H1 (cell line): Measurements from ENCODE around the gene CDK5. TPM values are rescaled to one million over a fixed set of nuclear protein-coding genes. Genes with fewer than 3 reads are reported as not detected.

Source experiments
- CTCF ChIA-PET: fragments of 300-600 bp; sonication (Branson Sonifier 250); formaldehyde crosslinking; loops from one replicate; lab custom pipeline; 2021; ENCODE audit not compliant: partially characterized antibody; lab: Charles Lee
- POLR2A ChIA-PET: fragments of 300-600 bp; sonication (Branson Sonifier 250); formaldehyde crosslinking; loops from one replicate; lab custom pipeline; 2021; ENCODE audit warnings: inconsistent platforms; ENCODE audit not compliant: partially characterized antibody; lab: Charles Lee
- DNase-seq, 2 experiments: peaks; one replicate each; pipeline versions ENCODE4 v3.0.0 to v3.0.0-alpha.2; 2010 to 2022; ENCODE audit warnings: low spot score in 2 of 2, low read depth in 1 of 2, mixed read lengths in 1 of 2
- FAIRE-seq: peaks from 2 replicates; lab custom pipeline; 2011; peaks lifted over from hg19 to GRCh38; lab: Jason Lieb, UNC
- H2AFZ ChIP-seq: 2 replicates; pipeline ENCODE4 v1.8.1; 2012; ENCODE audit warnings: low read length, inconsistent platforms
- H2AK5ac ChIP-seq: 2 replicates; pipeline ENCODE4 v1.6.1; 2013; ENCODE audit warnings: low read depth, low read length
- H2BK120ac ChIP-seq: replicated peaks from 2 replicates; pipeline ENCODE3; 2013; ENCODE audit warnings: low read depth, low read length, inconsistent platforms
- H2BK12ac ChIP-seq: 2 replicates; pipeline ENCODE4 v1.6.1; 2013; ENCODE audit warnings: low read depth, low read length
- H2BK15ac ChIP-seq: 2 replicates; pipeline ENCODE4 v1.6.1; 2013; ENCODE audit warnings: low read length
- H2BK20ac ChIP-seq: 2 replicates; pipeline ENCODE4 v1.6.1; 2013; ENCODE audit warnings: low read length
- H2BK5ac ChIP-seq: 2 replicates; pipeline ENCODE4 v1.6.1; 2013; ENCODE audit warnings: low read depth, low read length
- H3K14ac ChIP-seq: 2 replicates; pipeline ENCODE4 v1.6.1; 2013; ENCODE audit warnings: inconsistent platforms; ENCODE audit not compliant: insufficient read length
- H3K18ac ChIP-seq: 2 replicates; pipeline ENCODE4 v1.6.1; 2013; ENCODE audit warnings: low read length; ENCODE audit errors: extremely low read depth
- H3K23ac ChIP-seq: 2 replicates; pipeline ENCODE4 v1.6.1; 2013; ENCODE audit warnings: inconsistent platforms; ENCODE audit not compliant: insufficient read length
- H3K23me2 ChIP-seq: 2 replicates; pipeline ENCODE4 v1.6.1; 2013; ENCODE audit warnings: low read depth, low read length
- H3K27ac ChIP-seq: 2 replicates; pipeline ENCODE4 v1.6.1; 2011; ENCODE audit warnings: low read depth, low read length, inconsistent platforms
- H3K27me3 ChIP-seq, 4 experiments: replicated peaks in 1 of 4; 1 replicate in 1 of 4; 2 replicates in 3 of 4; pipeline versions ENCODE4 v1.6.1 to v1.8.1; 2011 to 2013; ENCODE audit warnings: low read length in 3 of 4, mild to moderate bottlenecking in 3 of 4, inconsistent platforms in 2 of 4, mixed read lengths in 2 of 4, moderate library complexity in 1 of 4; ENCODE audit not compliant: control insufficient read depth in 3 of 4, insufficient read depth in 3 of 4; ENCODE audit errors: extremely low read depth in 1 of 4
- H3K36me3 ChIP-seq, 4 experiments: 2 replicates each; pipeline versions ENCODE4 v1.6.1 to v1.8.1; 2011 to 2013; ENCODE audit warnings: mild to moderate bottlenecking in 4 of 4, low read length in 3 of 4, moderate library complexity in 2 of 4, control low read depth in 1 of 4, inconsistent platforms in 1 of 4; ENCODE audit not compliant: insufficient read depth in 4 of 4, control insufficient read depth in 2 of 4
- H3K4ac ChIP-seq: replicated peaks from 2 replicates; pipeline ENCODE3; 2013; ENCODE audit warnings: low read length, low read depth, mixed read lengths, inconsistent platforms; ENCODE audit not compliant: insufficient read length
- H3K4me1 ChIP-seq, 4 experiments: replicated peaks in 1 of 4; 1 replicate in 1 of 4; 2 replicates in 3 of 4; pipeline versions ENCODE4 v1.6.1 to v1.8.1; 2011 to 2013; ENCODE audit warnings: low read length in 3 of 4, inconsistent platforms in 2 of 4, mixed read lengths in 1 of 4; ENCODE audit not compliant: insufficient read depth in 4 of 4, control insufficient read depth in 3 of 4
- H3K4me2 ChIP-seq, 2 experiments: 2 replicates each; pipeline versions ENCODE4 v1.6.1 to v1.8.1; 2011 to 2013; ENCODE audit warnings: low read depth in 2 of 2, low read length in 2 of 2, control low read depth in 1 of 2, inconsistent platforms in 1 of 2, mild to moderate bottlenecking in 1 of 2; ENCODE audit not compliant: insufficient read depth in 1 of 2
- H3K4me3 ChIP-seq, 4 experiments: fragments of 200-600, 300-600 bp in 1 of 4; sonication (generic), shearing (Covaris generic), sonication (Bioruptor Twin) in 1 of 4; 2 replicates each; pipeline versions ENCODE4 v1.5.1 to v1.8.1; 2011 to 2016; ENCODE audit warnings: low read length in 4 of 4, low read depth in 3 of 4, control low read depth in 2 of 4, inconsistent platforms in 2 of 4, mild to moderate bottlenecking in 2 of 4, mixed read lengths in 1 of 4, moderate library complexity in 1 of 4; ENCODE audit not compliant: insufficient read depth in 2 of 4; ENCODE audit errors: extremely low read depth in 1 of 4
- H3K56ac ChIP-seq: replicated peaks from 2 replicates; pipeline ENCODE3; 2013; ENCODE audit warnings: low read depth, mild to moderate bottlenecking, mixed read lengths, low read length, inconsistent platforms; ENCODE audit not compliant: insufficient read length
- H3K79me1 ChIP-seq: 2 replicates; pipeline ENCODE4 v1.6.1; 2013; ENCODE audit warnings: low read depth, low read length, control low read depth
- H3K79me2 ChIP-seq, 2 experiments: 2 replicates each; pipeline versions ENCODE4 v1.6.1 to v1.8.1; 2012 to 2013; ENCODE audit warnings: low read length in 2 of 2, mild to moderate bottlenecking in 2 of 2, inconsistent platforms in 1 of 2; ENCODE audit not compliant: insufficient read depth in 2 of 2, control insufficient read depth in 1 of 2
- H3K9ac ChIP-seq, 4 experiments: replicated peaks in 1 of 4; 1 replicate in 1 of 4; 2 replicates in 3 of 4; pipeline versions ENCODE4 v1.6.1 to v1.8.1; 2011 to 2013; ENCODE audit warnings: low read depth in 3 of 4, low read length in 3 of 4, control low read depth in 2 of 4, mild to moderate bottlenecking in 2 of 4, moderate library complexity in 2 of 4, inconsistent platforms in 1 of 4; ENCODE audit errors: extremely low read depth in 1 of 4
- H3K9me3 ChIP-seq, 2 experiments: 2 replicates each; pipeline versions ENCODE4 v1.6.1 to v1.8.1; 2012 to 2013; ENCODE audit warnings: mild to moderate bottlenecking in 2 of 2, moderate library complexity in 2 of 2, control low read depth in 1 of 2, inconsistent platforms in 1 of 2, low read depth in 1 of 2, low read length in 1 of 2, mixed read lengths in 1 of 2; ENCODE audit not compliant: insufficient read depth in 2 of 2
- H4K20me1 ChIP-seq, 2 experiments: replicated peaks in 1 of 2; 2 replicates each; pipeline versions ENCODE3 to v1.8.1; 2011 to 2013; ENCODE audit warnings: inconsistent platforms in 2 of 2, low read length in 2 of 2, mild to moderate bottlenecking in 1 of 2; ENCODE audit not compliant: insufficient read depth in 2 of 2, control insufficient read depth in 1 of 2
- H4K5ac ChIP-seq: 2 replicates; pipeline ENCODE4 v1.6.1; 2013; ENCODE audit warnings: low read length, low read depth, mixed read lengths, inconsistent platforms; ENCODE audit not compliant: insufficient read length
- H4K8ac ChIP-seq: 2 replicates; pipeline ENCODE4 v1.8.0; 2013; ENCODE audit warnings: mild to moderate bottlenecking, moderate library complexity, low read length, inconsistent platforms; ENCODE audit not compliant: insufficient read depth; ENCODE audit errors: extremely low read depth
- H4K91ac ChIP-seq: replicated peaks from 2 replicates; pipeline ENCODE3; 2013; ENCODE audit warnings: low read length, mixed read lengths, inconsistent platforms; ENCODE audit not compliant: insufficient read length
- ASH2L ChIP-seq: fragments of 200-600, 300-600 bp; sonication (generic); IDR thresholded peaks from one replicate; pipeline ENCODE4 v1.7.1; 2017; ENCODE audit warnings: low read length
- CHD1 ChIP-seq: IDR thresholded peaks from 2 replicates; pipeline ENCODE4 v1.6.1; 2012; ENCODE audit warnings: low read depth, low read length, improper control_type of control experiment
- EP300 ChIP-seq, 2 experiments: IDR thresholded peaks; 1 replicate in 1 of 2; 2 replicates in 1 of 2; pipeline ENCODE4 v1.6.1; 2011 to 2012; ENCODE audit warnings: low read depth in 2 of 2, low read length in 2 of 2, mild to moderate bottlenecking in 2 of 2, borderline replicate concordance in 1 of 2, inconsistent platforms in 1 of 2, moderate library complexity in 1 of 2
- KDM1A ChIP-seq: fragments of 200-600, 300-600 bp; sonication (generic); IDR thresholded peaks from 2 replicates; pipeline ENCODE4 v1.7.1; 2016; ENCODE audit warnings: mild to moderate bottlenecking, low read length, borderline replicate concordance
- POU5F1 ChIP-seq: IDR thresholded peaks from 2 replicates; pipeline ENCODE4 v1.6.1; 2011; ENCODE audit warnings: low read depth, mild to moderate bottlenecking, low read length, moderate library complexity
- SIN3A ChIP-seq, 2 experiments: IDR thresholded peaks in 1 of 2; conservative IDR thresholded peaks in 1 of 2; 2 replicates each; pipeline ENCODE4 v1.6.1; 2011 to 2012; ENCODE audit warnings: low read length in 2 of 2, improper control_type of control experiment in 1 of 2, low read depth in 1 of 2, mild to moderate bottlenecking in 1 of 2
- SRF ChIP-seq: IDR thresholded peaks from 2 replicates; pipeline ENCODE4 v1.6.1; 2011; ENCODE audit warnings: mild to moderate bottlenecking, low read depth, low read length, moderate library complexity
- TAF1 ChIP-seq: IDR thresholded peaks from 2 replicates; pipeline ENCODE4 v1.6.1; 2011; ENCODE audit warnings: mild to moderate bottlenecking, low read depth, low read length
- TCF12 ChIP-seq: IDR thresholded peaks from 2 replicates; pipeline ENCODE4 v1.6.1; 2011; ENCODE audit warnings: low read depth, mild to moderate bottlenecking, low read length
- WGBS, 2 experiments: shearing (Covaris generic) in 1 of 2; methylation state at CpG; one replicate each; pipeline versions ENCODE4 v1.1.6 to v1.1.7; 2013 to 2015; ENCODE audit warnings: low lambda C conversion rate in 2 of 2, mixed read lengths in 2 of 2, inconsistent platforms in 1 of 2, low coverage in 1 of 2, missing lambda C conversion rate in 1 of 2; ENCODE audit not compliant: insufficient replicate concordance in 2 of 2, insufficient coverage in 1 of 2, insufficient read length in 1 of 2; ENCODE audit errors: extremely low coverage in 1 of 2, missing lambda C conversion rate in 1 of 2; 5-methylcytosine and 5-hydroxymethylcytosine counted together
- polyA plus RNA-seq, 7 experiments: library from polyadenylated mRNA; depleted of rRNA in 3 of 7; stranded (reverse) in 5 of 7; unstranded in 2 of 7; fragments of >200 nt in 5 of 7; fragments of 200-250 nt in 2 of 7; gene quantifications; 1 replicate in 5 of 7; 2 replicates in 1 of 7; 4 replicates in 1 of 7; pipeline versions ENCODE4 v1.2.1 to v1.2.3, GENCODE V29; 2011 to 2013; ENCODE audit warnings: missing spikeins in 2 of 7, mixed read lengths in 2 of 7
- total RNA-seq: library from RNA; stranded (reverse); fragmentation: NEBNext Ultra II Directional; extraction: Animal tissue kit (Norgen Biotek cat#: 25700); gene quantifications from 2 replicates; pipeline ENCODE4 v1.2.1, GENCODE V29; 2021

CDK5 gene
- total and polyA plus RNA-seq, 2 of the 8 experiments (the other 6 are each of a cell fraction or from before 2014, with no cell fraction given), result 22.8 to 37.2 TPM

DNA sequence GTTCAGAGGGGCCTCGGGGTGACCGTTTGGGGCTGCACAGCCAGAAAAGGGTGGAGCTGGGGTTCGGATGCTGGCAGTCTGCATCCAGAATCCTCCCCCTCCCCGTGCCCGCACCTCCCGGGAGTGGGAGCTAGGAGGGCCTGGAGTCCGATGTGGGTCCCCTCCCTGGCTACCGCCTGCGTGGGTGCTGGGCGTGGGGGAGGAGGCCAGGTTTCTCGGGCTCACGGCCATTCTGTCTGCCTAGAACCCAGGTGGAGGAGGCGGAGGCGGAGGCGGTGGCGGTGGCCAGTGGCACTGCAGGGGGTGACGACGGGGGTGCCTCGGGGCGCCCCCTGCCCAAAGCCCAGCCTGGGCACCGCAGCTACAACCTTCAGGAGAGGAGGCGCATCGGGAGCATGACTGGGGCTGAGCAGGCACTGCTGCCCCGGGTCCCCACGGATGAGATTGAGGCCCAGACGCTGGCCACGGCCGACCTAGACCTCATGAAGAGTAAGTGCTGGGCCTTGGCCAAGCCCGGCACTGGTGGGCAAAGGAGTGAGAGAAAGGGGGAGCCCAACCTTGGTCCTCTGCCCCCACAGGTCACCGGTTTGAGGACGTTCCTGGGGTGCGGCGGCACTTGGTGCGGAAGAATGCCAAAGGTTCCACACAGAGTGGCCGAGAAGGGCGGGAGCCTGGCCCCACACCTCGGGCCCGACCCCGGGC is 8.7 kb upstream of the CDK5 start:
- POLR2A ChIA-PET, result interaction anchor here (0.6 to 7.9 kb wide), 4 partner anchors 11 to 375 kb away, joined by 3 to 77 read pairs (median 4); partner anchors contain the start of genes FASTK and TMUB1

More for the DNA sequence above, 8.7 kb upstream of the CDK5 start:
- 86% methylated on average over 21 of the region's 39 CpGs; no CpG with 5 or more reads in 1 of the 2 experiments for WGBS, 2 experiments
- Histone ChIP-seq H3K23ac (no peak overlapping the region), H3K4ac (no peak overlapping the region), H3K27ac (no peak overlapping the region), H2BK120ac (no peak overlapping the region), H3K9me3 (no peaks in the 10 kb centered on the region), H2AK5ac (no peak overlapping the region), H2BK12ac (no peak overlapping the region), H4K91ac (no peak overlapping the region), H3K27me3 (no peaks in the 10 kb centered on the region), H2BK5ac (no peak overlapping the region), H4K8ac (no peak overlapping the region), H3K4me1 (peaks cover 3 to 16% (median 14%) of the 10 kb centered on the region in 4 experiments), H3K4me3 (no peak overlapping the region), H3K4me2 (no peak overlapping the region), H3K18ac (no peak overlapping the region), H2BK20ac (no peak overlapping the region), H2BK15ac (no peak overlapping the region), H2AFZ (no peak overlapping the region), H3K9ac (no peak overlapping the region), H4K20me1 (peaks cover 5 to 11% of the 10 kb centered on the region in 2 experiments), H3K79me1 (peaks cover 3% of the 10 kb centered on the region; the same call in 1 of the 2 replicates), H3K23me2 (peaks cover 11% of the 10 kb centered on the region; the same call in 1 of the 2 replicates), H3K14ac (no peak overlapping the region), H3K36me3 (peaks cover 13 to 56% (median 34%) of the 10 kb centered on the region in 4 experiments), H3K79me2 (peaks cover 0 to 8% of the 10 kb centered on the region in 2 experiments; a peak in 1 of 4 replicates), H3K56ac (no peak overlapping the region), H4K5ac (no peak overlapping the region)
- FAIRE-seq, result no peak
- DNase-seq, result no peak
- TF ChIP-seq TCF12 (no peak), POU5F1 (no peak), EP300 (IDR thresholded peaks at IDR 0.05; ENCODE audit: borderline replicate concordance in 1 of 2, low read depth in 2 of 2, low read length in 2 of 2) (no peak), CHD1 (no peak), ASH2L (no peak), SRF (no peak), SIN3A (conservative IDR thresholded peaks at IDR 0.05 in 1 of 2, IDR thresholded peaks at IDR 0.05 in 1 of 2; ENCODE audit: low read depth in 1 of 2, low read length in 2 of 2) (no peak), TAF1 (no peak), KDM1A (no peak)
- CTCF ChIA-PET, result interaction anchor here (0.5 to 9.0 kb wide), 13 partner anchors 10 to 708 kb away, joined by 3 to 81 read pairs (median 3); partner anchors contain the start of gene CHPF2
